Fibroblast of upper back skin (primary cell): ENCODE results near the gene PRUNE2.
A peak's percentile ranks its signal among the peaks of the same experiment; 100 is the strongest.

Experiments used
- DNase-seq: peaks from one replicate; pipeline ENCODE4 v3.0.0-alpha.2; 2013

The PRUNE2 gene

GRCh38 chr9:76654051-76654461 lies 251.9 kb downstream of the PRUNE2 start:
- peak; percentile 79 for DNase-seq

GRCh38 chr9:76652894-76653293 lies 253.0 kb downstream of the PRUNE2 start:
- no peak for DNase-seq

GRCh38 chr9:76651119-76651705 lies 254.7 kb downstream of the PRUNE2 start:
- no peak for DNase-seq

- DNase-seq = no peak
Measured at GRCh38 chr9:76650692-76651091, 255.2 kb downstream of the PRUNE2 start.

GRCh38 chr9:76649894-76650293 lies 256.0 kb downstream of the PRUNE2 start:
- DNase-seq = no peak

GRCh38 chr9:76646249-76646648 lies 259.7 kb downstream of the PRUNE2 start:
- no peak for DNase-seq

GRCh38 chr9:76644647-76645250 lies 261.2 kb downstream of the PRUNE2 start:
- DNase-seq = no peak

GRCh38 chr9:76644171-76644570 lies 261.7 kb downstream of the PRUNE2 start:
- DNase-seq = no peak

- no peak for DNase-seq
Measured at GRCh38 chr9:76643399-76644117, 262.4 kb downstream of the PRUNE2 start.

GRCh38 chr9:76642701-76643209 lies 263.2 kb downstream of the PRUNE2 start:
- DNase-seq = no peak

GRCh38 chr9:76642074-76642473 lies 263.8 kb downstream of the PRUNE2 start:
- DNase-seq = no peak

GRCh38 chr9:76638001-76638400 lies 267.9 kb downstream of the PRUNE2 start:
- DNase-seq = no peak

- DNase-seq = no peak
Measured at GRCh38 chr9:76637416-76637815, 268.5 kb downstream of the PRUNE2 start.

GRCh38 chr9:76634356-76635054 lies 271.4 kb downstream of the PRUNE2 start:
- DNase-seq = peak; percentile 75

- no peak for DNase-seq
Measured at GRCh38 chr9:76630916-76631315, 275.0 kb downstream of the PRUNE2 start.

GRCh38 chr9:76629205-76629990 lies 276.5 kb downstream of the PRUNE2 start:
- peak; percentile 36 for DNase-seq

GRCh38 chr9:76628155-76628554 lies 277.8 kb downstream of the PRUNE2 start:
- no peak for DNase-seq

GRCh38 chr9:76626980-76627379 lies 278.9 kb downstream of the PRUNE2 start:
- DNase-seq = no peak

GRCh38 chr9:76626141-76626540 lies 279.8 kb downstream of the PRUNE2 start:
- DNase-seq = no peak

GRCh38 chr9:76624391-76625048 lies 281.4 kb downstream of the PRUNE2 start:
- DNase-seq = no peak

- DNase-seq = no peak
Measured at GRCh38 chr9:76620996-76621395, 284.9 kb downstream of the PRUNE2 start.

GRCh38 chr9:76620581-76620980 lies 285.3 kb downstream of the PRUNE2 start:
- peak; percentile 20 for DNase-seq
